A673 (cell line): ENCODE results near the gene TCF7L2. TPM values are rescaled to one million over a fixed set of nuclear protein-coding genes. Genes with fewer than 3 reads are reported as not detected.

ENCODE experiments used
- BruUV-seq: library from RNA; stranded (reverse); fragments of 400-500 nt; replicated peaks from 2 replicates; lab custom pipeline; 2021; lab: Mats Ljungman, UMichigan
- CTCF ChIA-PET: fragments of 300-600 bp; sonication (Branson Sonifier 250); formaldehyde crosslinking; loops from one replicate; lab custom pipeline; 2022; ENCODE audit warnings: antibody characterized with exemption; lab: Charles Lee
- POLR2A ChIA-PET: fragments of 300-600 bp; sonication (Branson Sonifier 250); formaldehyde crosslinking; loops from one replicate; lab custom pipeline; 2022; ENCODE audit warnings: antibody characterized with exemption; ENCODE audit not compliant: low non-redundant PET; lab: Charles Lee
- DNase-seq: peaks from one replicate; pipeline ENCODE4 v3.0.0-alpha.2; 2015; ENCODE audit warnings: low spot score
- H3K27ac ChIP-seq: fragments of 200-600 bp; sonication (generic); 2 replicates; pipeline ENCODE4 v1.5.1; 2016; ENCODE audit warnings: mixed run types, low read depth, mild to moderate bottlenecking, mixed read lengths, antibody characterized with exemption, low read length; ENCODE audit not compliant: poor library complexity, severe bottlenecking
- H3K27me3 ChIP-seq: fragments of 200-600 bp; sonication (generic); replicated peaks from 2 replicates; pipeline ENCODE4 v1.6.1; 2017; ENCODE audit warnings: mixed run types, low read depth, mild to moderate bottlenecking, mixed read lengths, antibody characterized with exemption, low read length; ENCODE audit not compliant: insufficient read depth, poor library complexity
- H3K36me3 ChIP-seq: fragments of 200-600 bp; sonication (generic); 2 replicates; pipeline ENCODE4 v1.6.1; 2016; ENCODE audit warnings: mixed run types, mild to moderate bottlenecking, mixed read lengths, antibody characterized with exemption, low read length; ENCODE audit not compliant: insufficient read depth, poor library complexity, severe bottlenecking
- H3K4me1 ChIP-seq: fragments of 200-600 bp; sonication (generic); 2 replicates; pipeline ENCODE4 v1.6.1; 2017; ENCODE audit warnings: mixed run types, mild to moderate bottlenecking, mixed read lengths, antibody characterized with exemption, low read length; ENCODE audit not compliant: insufficient read depth, poor library complexity, severe bottlenecking
- H3K4me3 ChIP-seq: fragments of 200-600 bp; sonication (generic); 2 replicates; pipeline ENCODE4 v1.5.1; 2016; ENCODE audit warnings: low read depth, mixed run types, mild to moderate bottlenecking, mixed read lengths, low read length; ENCODE audit not compliant: poor library complexity, severe bottlenecking
- H3K9me3 ChIP-seq: fragments of 200-600 bp; sonication (generic); 2 replicates; pipeline ENCODE4 v1.6.1; 2016; ENCODE audit warnings: mixed run types, low read depth, mild to moderate bottlenecking, mixed read lengths, antibody characterized with exemption, low read length; ENCODE audit not compliant: poor library complexity, severe bottlenecking
- CTCF ChIP-seq: fragments of 300-800, 200-600 bp; sonication (generic); conservative IDR thresholded peaks from 2 replicates; pipeline ENCODE4 v1.5.1; 2017; ENCODE audit warnings: low read depth, mild to moderate bottlenecking, antibody characterized with exemption, low read length, moderate library complexity, mixed read lengths
- EZH2 ChIP-seq: fragments of 200-600 bp; sonication (generic); IDR thresholded peaks from 2 replicates; pipeline ENCODE4 v1.6.1; 2017; ENCODE audit warnings: borderline replicate concordance, low read depth, mild to moderate bottlenecking, mixed read lengths, antibody characterized with exemption, low read length; ENCODE audit not compliant: poor library complexity, severe bottlenecking
- intact Hi-C: fragments of 100-400 bp; cut with micrococcal nuclease; formaldehyde crosslinking; loops from one replicate; pipeline ENCODE4 v1.10.0; 2022; ENCODE audit not compliant: unreplicated experiment
- total RNA-seq: library from RNA; stranded (reverse); gene quantifications from 2 replicates; pipeline ENCODE4 v1.2.3, GENCODE V29; 2021

TCF7L2 gene
- total RNA-seq, 1 experiment from 2014 or later = 16.8 TPM

GRCh38 chr10:112981553-112981952, 31.5 kb downstream of the TCF7L2 start:
- H3K4me3 ChIP-seq = no peak overlapping the region
- DNase-seq = no peak
- POLR2A ChIA-PET = no interaction called here
- no peaks in the 10 kb centered on the region for H3K9me3 ChIP-seq
- no TSS peak for BruUV-seq
- peaks cover 31% of the 10 kb centered on the region for H3K4me1 ChIP-seq
- no peak overlapping the region for H3K27ac ChIP-seq
- CTCF ChIA-PET = no interaction called here
- H3K36me3 ChIP-seq = no peaks in the 10 kb centered on the region
- no peaks in the 10 kb centered on the region for H3K27me3 ChIP-seq
- intact Hi-C loops = no loop called here
- no peak for TF ChIP-seq EZH2
- no peak for TF ChIP-seq CTCF

GRCh38 chr10:112983444-112984056, 33.5 kb downstream of the TCF7L2 start:
- no TSS peak for BruUV-seq

GRCh38 chr10:112984756-112985155, 34.7 kb downstream of the TCF7L2 start:
- no peak for DNase-seq
- POLR2A ChIA-PET = no interaction called here
- Histone ChIP-seq H3K36me3 (no peaks in the 10 kb centered on the region), H3K9me3 (no peaks in the 10 kb centered on the region), H3K27ac (no peak overlapping the region), H3K27me3 (no peaks in the 10 kb centered on the region), H3K4me1 (peaks cover 31% of the 10 kb centered on the region), H3K4me3 (no peak overlapping the region)
- BruUV-seq = no TSS peak
- CTCF ChIA-PET = no interaction called here
- intact Hi-C loops = no loop called here
- TF ChIP-seq EZH2 = no peak
- no peak for TF ChIP-seq CTCF

More at GRCh38 chr10:112983444-112984056, 33.5 kb downstream of the TCF7L2 start:
- intact Hi-C loops = no loop called here
- Histone ChIP-seq H3K27me3 (no peaks in the 10 kb centered on the region), H3K4me1 (peaks cover 31% of the 10 kb centered on the region), H3K27ac (no peak overlapping the region), H3K9me3 (no peaks in the 10 kb centered on the region), H3K36me3 (no peaks in the 10 kb centered on the region), H3K4me3 (no peak overlapping the region)
- CTCF ChIA-PET = no interaction called here
- POLR2A ChIA-PET = no interaction called here
- no peak for DNase-seq
- TF ChIP-seq CTCF = no peak
- no peak for TF ChIP-seq EZH2
